HG03196 (cell line): ENCODE results near the gene TPTE.
"Not testable (repeated sequence)": the region's sequence is repeated elsewhere in the genome, so short reads cannot be mapped to it uniquely, and the experiment has no call there.

Experiments used
- ATAC-seq: cut with Tn5 transposase; IDR thresholded peaks from one replicate; pipeline ENCODE4 v1.9.1; 2021; ENCODE audit not compliant: unreplicated experiment

TPTE gene

DNA sequence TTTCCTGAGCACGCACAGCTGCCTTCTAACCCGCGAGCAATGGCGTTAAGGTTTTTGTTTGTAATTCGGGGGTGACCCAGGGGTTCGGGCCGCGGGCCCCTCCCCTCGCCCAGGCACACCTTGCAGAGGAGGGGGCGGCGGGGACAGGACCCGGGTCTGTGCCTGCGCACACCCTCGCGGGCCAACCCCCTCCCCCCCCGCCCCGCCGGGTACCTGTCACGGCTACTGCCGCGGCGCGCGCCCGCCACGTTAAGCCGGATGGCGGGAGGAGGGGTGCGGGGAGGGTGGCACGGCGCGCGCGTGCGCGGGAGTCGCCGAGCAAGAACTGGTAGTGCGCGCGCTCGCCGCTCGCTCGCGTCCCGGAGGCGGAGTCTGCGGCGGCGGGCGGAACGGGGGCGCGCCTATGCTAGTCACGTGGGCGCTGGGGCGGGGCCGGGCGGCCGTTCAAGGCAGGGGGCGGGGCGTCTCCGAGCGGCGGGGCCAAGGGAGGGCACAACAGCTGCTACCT, at the start of gene TPTE:
TSS of gene TPTE (plus strand) at position 493 of the 508 bp plus-strand sequence. CDS start 17,141 bp downstream, outside the sequence.
- ATAC-seq = no peak

DNA sequence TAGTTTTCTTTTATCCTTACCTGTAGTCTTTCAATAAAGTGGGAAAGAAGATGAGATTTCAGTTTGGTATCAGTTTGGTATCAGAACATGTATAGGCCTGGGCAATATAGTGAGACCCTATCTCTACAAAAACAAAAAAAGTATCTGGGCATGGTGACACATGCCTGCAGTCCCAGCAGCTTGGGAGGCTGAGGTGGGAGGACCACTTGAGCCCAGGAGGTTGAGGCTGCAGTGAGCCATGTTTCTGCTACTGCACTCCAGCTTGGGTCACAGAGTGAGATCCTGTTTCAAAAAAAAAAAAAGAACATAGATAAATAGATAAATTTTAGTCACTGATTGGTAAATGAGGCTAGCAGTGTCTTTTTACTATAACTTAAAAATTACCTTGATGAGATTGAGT, 49.4 kb upstream of the TPTE start:
- ATAC-seq = not testable (repeated sequence)

DNA sequence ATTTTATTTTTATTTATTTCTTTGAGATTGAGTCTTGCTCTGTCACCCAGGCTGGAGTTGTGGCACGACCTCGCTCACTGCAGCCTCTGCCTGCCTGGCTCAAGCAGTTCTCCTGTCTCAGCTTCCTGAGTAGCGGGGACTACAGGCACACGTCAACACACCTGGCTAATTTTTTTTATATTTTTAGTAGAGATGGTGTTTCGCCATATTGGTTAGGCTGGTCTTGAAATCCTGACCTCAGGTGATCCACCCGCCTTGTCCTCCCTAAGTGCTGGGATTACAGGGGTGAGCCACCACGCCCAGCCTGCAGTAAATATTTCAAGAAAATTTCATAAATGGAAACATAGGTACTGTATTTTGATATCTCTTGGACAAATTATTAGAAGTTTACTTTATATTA, 43.6 kb upstream of the TPTE start:
- not testable (repeated sequence) for ATAC-seq

DNA sequence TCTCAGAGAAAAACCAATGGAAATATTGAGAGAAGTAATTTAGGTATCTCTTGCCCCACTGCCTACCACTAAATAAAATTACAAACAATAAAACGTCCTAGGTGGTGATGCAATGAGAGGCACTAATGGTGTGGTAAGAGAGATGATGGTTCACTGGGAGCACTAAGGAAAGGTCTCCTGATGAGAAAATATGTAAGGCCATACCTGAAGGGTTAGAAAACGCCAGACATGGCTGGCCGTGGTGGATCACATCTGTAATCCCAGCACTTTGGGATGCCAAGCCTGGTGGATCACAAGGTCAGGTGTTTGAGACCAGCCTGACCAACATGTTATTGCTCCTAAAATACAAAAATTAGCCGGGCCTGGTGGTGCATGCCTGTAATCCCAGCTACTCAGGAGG, 41.5 kb upstream of the TPTE start:
- not testable (repeated sequence) for ATAC-seq

DNA sequence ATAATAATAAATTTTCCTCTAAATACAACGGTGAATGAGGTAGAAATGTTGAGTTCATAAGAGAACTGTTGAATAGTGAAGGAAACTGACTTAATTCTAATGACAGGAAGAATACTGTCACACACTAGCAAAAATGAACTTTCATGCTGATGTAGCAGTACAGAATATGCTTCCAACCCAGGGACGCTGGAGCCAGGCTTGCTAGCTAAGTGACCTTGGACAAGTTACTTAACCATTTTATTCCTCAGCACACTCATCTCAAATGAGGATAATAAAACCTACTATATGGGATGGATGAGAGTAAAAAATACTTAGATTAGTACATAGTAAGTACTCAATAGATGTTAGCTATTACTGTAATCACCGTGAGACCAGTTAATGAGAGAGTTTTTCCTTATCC, 36.5 kb upstream of the TPTE start:
- not testable (repeated sequence) for ATAC-seq

DNA sequence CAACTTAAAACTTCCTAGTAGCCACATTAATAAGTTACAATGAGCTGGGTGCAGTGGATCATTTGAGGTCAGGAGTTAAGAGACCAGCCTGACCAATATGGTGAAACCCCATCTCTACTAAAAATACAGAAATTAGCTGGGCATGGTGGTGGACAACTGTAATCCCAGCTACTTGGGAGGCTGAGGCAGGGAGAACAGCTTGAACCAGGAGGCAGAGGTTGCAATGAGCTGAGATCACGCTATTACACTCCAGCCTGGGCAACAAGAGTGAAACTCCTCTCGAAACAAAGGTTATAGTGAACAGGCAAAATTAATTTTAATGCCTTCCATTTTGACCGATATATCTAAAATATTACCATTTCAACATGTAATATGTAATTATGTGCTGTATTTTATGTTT, 30.9 kb upstream of the TPTE start:
- ATAC-seq = not testable (repeated sequence)

DNA sequence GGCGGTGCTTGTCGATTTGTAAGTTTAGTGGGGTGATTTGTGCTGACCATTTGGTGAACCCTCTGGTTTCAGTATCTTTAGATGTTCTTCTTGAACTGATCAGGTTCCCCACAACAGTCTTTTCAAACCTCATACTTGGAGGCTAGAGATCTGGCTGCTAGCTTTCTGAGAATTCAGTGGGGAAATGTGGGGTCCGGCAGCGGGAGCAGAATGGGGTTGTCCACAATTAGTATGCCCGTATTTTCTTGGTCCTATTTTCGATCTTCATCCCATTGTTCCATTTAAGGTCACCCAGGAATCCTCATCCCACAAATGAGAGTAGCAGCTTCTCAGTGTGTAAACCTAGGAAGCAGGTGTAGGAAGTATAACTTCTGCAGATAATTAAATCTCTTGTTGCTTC, 10.3 kb upstream of the TPTE start:
- no peak for ATAC-seq

DNA sequence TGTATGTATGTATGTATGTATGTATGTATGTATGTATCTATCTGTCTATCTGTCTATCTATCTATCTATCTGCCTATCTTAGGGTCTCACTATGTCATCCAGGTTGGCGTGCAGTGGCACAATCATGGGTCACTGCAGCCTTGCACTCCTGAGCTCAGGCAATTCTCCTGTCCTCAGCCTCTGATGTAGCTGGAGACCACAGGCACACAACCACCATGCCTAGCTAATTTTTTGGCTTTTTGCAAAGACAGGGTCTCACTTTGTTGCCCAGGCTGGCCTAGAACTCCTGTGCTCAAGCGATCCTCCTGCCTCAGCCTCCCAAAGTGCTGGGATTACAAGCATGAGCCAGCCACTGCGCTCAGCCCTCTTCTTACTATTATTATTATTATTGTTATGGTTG, 4.5 kb upstream of the TPTE start:
- not testable (repeated sequence) for ATAC-seq

DNA sequence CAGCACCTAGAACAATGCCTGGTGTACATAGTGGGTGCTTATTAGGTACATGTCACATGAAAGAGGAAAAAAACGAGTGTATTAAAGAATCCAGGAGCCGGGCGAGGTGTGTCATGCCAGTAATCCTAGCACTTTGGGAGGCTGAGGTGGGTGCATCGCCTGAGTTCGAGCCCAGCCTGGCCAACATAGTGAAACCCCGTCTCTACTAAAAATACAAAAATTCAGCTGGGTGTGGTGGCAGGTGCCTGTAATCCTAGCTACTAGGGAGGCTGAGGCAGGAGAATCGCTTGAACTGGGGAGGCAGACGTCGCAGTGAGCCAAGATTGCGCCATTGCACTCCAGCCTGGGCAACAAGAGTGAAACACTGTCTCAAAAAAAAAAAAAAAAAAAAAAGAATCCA, 3.5 kb upstream of the TPTE start:
- not testable (repeated sequence) for ATAC-seq

DNA sequence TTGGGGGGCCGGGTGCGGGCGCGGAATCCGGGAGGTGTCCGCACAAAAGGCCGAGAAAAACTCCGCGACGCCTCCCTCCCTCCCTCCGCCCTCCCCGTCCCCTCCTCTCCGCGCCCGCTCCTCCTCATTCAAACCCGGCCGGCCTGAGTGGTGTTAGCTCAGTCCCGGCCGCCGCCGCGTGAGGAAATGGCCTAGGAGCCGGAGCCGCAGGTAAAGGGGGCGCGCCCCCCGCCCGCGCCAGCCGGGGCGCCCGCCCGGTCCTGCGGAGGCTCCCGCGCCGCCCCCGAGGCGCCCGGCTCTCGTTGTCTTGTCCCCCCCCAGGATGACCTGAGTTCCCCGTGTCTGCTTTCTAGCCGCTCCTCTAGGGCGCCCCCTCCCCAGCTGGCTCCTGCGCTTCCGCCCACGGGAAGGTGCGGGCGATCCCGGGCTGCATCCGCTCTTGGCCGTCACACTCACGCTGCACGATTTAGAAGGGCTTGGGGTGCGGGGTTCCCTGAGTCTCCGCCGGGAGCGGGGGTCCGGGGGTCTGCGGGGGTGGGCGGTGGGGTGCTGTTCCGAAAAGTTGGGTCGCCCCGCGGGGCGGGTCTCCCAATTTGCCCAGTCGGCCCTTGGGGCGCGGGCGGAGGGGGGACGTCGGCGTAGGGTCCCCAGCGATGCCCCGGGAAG, 585 bp downstream of the TPTE start:
- not testable (repeated sequence) for ATAC-seq

DNA sequence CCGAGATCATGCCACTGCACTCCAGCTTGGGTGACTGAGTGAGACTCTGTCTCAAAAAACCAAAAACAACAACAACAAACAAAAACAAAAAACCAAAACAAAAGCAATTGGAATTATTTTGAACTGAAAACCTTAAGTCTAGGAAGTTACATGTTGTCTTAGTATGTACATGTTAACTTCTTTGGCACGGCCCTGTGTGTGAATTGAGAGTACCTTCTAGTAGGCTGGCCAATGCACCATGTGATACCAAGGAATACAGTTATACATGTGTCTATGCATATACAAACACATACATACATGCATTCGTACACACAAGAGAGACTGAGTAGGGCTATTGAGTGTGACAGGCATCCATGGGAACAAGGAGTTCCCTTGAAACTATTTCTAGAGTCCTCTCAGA, 18.6 kb downstream of the TPTE start:
- ATAC-seq = no peak

DNA sequence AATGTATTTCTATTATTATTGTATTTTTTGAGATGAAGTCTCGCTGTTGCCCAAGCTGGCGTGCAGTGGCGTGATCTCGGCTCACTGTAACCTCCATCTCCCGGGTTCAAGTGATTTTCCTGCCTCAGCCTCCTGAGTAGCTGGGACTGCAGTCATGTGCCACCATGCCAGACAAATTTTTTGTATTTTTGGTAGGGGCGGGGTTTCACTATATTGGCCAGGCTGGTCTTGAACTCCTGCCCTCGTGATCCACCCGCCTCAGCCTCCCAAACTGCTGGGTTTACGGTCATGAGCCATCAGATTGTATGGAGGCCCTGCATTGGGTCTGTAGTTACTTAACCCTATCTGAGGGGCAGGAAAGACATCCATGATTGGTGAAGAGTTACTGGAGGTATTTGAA, 23.0 kb downstream of the TPTE start:
- ATAC-seq = not testable (repeated sequence)

DNA sequence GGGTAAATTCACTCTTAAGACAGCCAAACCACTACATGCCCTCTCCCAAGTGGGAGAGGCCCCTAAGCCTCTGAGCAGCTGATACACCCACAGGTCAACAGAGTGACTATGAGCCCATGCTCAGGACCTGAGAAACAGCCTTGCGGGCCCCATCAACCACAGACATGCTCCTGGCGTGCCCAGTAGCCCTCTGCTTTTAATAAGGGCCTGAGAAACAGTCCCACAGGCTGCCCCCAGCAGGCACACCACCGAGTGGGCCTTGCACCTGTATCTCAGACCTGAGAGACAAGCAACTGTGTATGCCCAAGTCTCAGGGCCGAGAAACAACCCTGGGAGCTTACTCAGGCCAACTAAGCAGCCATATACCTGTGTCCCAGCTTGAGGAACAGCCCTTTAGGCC, 26.5 kb downstream of the TPTE start:
- not testable (repeated sequence) for ATAC-seq

DNA sequence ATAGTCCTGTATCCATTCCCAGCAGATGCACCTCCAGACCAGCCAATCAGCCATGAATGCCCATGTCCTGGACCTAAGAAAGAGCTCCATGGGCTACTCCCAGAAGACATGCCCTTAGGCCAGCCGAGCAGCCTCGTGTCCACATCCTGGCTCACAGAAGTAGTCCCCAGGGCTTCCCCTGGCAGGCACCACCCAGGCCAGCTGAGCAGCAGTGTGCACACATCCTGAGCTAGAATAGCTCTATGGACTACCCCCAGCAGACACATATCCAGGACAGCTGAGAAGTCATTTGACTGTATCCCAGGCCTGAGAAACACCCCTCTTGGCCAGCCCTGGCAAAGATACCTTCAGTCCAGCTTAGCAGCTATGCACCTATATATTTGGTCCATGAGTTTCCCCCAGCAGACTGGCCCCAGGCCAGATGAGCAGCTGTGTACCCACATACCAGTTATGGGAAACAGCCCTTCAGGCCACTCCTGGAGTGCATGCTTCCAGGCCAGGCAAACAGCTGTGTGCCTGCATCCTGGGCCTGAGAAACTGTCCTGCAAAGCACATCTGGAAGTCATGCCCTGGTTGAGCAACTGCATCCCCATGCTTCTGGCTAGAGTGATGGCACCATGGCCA, 27.1 kb downstream of the TPTE start:
- not testable (repeated sequence) for ATAC-seq

DNA sequence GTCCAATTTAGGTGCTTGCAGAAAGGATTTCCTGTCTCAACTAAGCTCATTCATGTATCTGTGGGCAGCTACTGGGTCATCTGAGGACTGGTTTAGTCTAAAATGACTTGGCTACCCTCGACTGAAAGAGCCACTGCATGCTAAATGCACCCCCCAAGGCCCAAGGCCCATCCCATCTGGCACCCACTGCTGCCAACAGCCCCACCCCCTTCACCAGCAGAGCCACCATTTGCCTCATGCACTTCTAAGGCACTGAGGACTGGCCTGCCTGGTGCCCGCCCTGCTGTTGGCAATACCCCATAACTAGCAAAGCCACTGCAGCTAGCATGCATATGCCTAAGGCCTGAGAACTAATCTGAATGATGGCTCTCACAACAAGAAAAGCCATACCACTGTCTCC, 49.4 kb downstream of the TPTE start:
- not testable (repeated sequence) for ATAC-seq

DNA sequence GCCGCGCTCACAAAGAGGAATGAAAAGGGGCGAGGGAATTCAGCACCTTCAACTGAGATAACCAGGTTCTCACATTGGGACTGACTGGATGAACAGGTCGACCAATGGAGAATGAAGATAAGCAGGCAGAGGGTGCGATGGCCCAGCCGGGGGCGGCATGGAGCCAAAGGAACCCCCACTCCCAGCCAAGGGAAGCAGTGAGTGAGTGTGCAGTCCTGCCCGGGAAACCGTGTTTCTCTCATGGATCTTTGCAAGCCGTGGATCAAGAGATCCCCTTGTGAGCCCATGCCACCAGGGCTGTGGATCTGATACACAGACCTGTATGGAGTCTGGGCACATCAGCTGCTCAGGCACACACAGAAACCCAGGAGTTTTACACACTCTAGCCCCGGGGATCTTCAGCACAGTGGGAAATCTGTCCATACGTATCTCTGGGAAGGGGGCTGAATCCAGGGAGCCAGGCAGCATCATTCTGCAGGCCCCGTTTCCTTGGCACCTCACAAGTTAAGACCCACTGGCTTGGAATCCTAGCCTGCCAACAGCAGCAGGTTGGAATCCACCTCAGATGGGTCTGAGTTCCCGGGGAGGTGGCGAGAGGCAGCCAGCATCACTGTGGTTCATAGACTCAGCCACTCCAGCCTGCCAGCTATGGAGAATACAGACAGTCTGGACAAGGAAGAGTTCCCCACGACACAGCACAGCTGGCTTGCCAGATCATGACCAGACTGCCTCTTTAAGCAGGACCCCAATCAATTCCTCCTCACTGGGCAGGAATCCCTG, 53.3 kb downstream of the TPTE start:
- ATAC-seq = not testable (repeated sequence)

DNA sequence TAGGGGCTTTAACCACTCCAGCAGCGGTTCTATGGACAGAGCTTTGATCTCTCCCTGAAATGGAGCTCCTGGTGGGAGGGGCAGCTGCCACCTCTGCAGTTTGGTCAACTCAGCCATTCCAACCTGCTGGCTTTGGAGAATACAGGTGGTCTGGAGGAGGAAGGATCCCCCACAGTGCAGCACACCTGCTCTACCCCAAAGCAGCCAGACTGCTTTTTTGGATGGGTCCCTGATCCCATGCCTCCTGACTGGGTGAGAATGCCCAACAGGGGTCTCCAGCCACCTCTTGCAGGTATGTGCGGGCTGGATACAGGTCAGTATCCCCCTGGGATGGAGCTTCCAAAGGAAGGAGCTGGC, 53.9 kb downstream of the TPTE start:
- no peak for ATAC-seq

DNA sequence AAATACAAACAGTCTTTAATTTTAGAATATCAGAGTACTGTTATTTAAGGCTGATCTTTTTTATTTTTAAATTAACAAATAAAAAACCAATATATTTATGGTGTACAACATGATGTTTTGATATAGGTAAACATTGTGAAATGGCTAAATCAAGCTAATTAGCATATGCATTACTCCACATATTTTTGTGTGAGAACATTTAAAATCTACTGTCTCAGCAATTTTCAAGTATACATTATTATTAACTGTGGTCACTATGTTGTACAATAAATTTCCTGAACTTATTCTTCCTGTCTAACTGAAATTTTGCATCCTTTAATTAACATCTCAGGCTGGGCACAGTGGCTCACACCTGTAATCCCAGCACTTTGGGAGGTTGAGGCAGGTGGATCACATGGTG, 57.5 kb downstream of the TPTE start:
- ATAC-seq = not testable (repeated sequence)

DNA sequence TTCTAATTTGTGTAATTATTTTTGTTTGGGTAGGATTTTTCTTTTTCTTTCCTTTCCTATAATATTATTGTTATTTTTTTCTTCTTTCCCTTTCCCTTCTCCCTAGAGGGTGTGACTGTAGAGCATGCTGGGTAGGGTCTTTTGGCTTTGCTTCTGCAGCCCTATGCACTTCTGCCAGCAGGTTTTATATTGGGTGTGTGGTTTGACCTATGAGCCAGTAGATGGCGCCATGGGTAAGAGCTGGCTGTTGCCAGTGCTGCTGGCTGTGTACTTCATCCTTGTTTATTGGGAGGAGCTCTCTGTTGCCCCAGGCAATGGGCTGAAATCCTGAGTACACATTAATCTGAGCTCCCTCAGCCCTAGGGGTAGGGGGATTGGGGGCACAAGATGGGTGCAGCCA, 67.7 kb downstream of the TPTE start:
- not testable (repeated sequence) for ATAC-seq

DNA sequence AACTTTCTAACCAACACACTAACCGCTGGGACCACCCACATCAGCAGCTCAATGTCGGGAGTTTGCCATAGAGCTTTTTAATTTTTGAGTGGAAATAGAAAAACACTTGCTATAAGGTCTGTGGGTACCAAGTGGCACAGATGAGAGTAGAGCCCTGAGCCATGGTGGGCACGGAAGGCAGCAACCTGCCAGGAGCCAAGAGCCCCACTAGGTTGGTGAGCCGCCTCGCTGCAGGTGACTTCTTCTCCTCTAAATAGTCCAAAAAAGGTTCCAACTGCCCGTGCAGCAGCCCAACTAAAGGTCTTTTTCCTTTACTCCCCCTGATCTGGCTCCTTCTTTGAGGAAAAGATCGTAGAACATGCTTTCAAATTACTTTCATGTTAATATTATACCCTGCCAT, 85.7 kb downstream of the TPTE start:
- not testable (repeated sequence) for ATAC-seq

DNA sequence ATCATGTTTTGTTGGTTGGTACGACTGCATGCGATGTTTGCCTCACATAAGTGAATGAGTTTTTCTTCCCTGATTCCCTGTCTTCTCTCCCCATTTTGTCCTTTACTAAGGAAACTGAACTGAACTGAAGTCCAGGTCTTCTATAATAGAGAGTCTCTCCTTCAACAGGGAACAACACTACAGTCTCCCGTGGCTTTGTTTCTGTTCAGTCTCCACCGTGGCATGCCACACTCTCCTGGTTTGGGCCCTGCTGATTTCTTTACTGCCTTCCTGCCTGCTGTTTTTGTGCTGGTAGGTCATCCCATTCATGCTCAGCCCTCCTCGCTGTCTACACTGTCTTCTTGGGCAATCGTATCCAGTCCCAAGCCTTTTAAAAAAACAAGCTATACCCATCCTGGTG, 92.9 kb downstream of the TPTE start:
- ATAC-seq = not testable (repeated sequence)

DNA sequence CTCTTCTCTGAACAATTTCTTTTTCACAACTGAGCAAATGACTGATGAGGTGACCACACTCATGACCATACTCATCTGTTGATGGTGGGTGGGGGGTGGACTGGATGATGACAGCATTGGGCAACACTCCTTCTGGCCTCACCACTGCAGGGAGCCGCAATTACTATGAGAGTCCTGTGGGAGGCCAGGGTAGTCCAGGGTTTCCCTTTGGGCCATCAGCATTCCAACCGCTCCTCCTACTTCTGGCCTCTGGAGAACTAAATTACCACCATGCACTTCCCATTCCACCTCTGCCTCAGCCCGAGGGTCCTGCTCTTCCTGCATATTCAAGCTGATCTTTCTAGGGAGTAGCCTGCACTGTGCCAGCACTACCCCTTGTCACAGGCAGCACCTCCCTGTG, 94.7 kb downstream of the TPTE start:
- ATAC-seq = not testable (repeated sequence)
